GM18498 (cell line): ENCODE results near the gene OPN4.

ENCODE experiments used
- ATAC-seq: cut with Tn5 transposase; IDR thresholded peaks from one replicate; pipeline ENCODE4 v1.9.1; 2021; ENCODE audit warnings: mild to moderate bottlenecking, moderate library complexity; ENCODE audit not compliant: unreplicated experiment

Gene OPN4

GRCh38 chr10:86661161-86662025 is 7.0 kb downstream of the OPN4 start:
- ATAC-seq, result no peak

- ATAC-seq, result no peak
Measured at GRCh38 chr10:86662186-86663045, 8.1 kb downstream of the OPN4 start.

GRCh38 chr10:86663046-86663345 is 8.6 kb downstream of the OPN4 start:
- no peak for ATAC-seq

GRCh38 chr10:86663576-86664339 is 9.4 kb downstream of the OPN4 start:
- ATAC-seq, result no peak

GRCh38 chr10:86664341-86665217 is 10.2 kb downstream of the OPN4 start:
- ATAC-seq, result no peak

GRCh38 chr10:86665218-86665607 is 10.9 kb downstream of the OPN4 start:
- no peak for ATAC-seq

GRCh38 chr10:86665868-86666267 is 11.5 kb downstream of the OPN4 start:
- ATAC-seq, result no peak

GRCh38 chr10:86666538-86666937 is 12.2 kb downstream of the OPN4 start:
- ATAC-seq, result no peak

- ATAC-seq, result no peak
Measured at GRCh38 chr10:86667421-86668181, 13.3 kb downstream of the OPN4 start.

- peak; percentile 70 for ATAC-seq
Measured at GRCh38 chr10:86668297-86669165, 14.2 kb downstream of the OPN4 start, which contains the start of gene LDB3. LDB3 (plus strand) TSS chr10:86668511; CDS start chr10:86668692, 181 bp downstream.

- ATAC-seq, result no peak
Measured at GRCh38 chr10:86670290-86670811, 16.0 kb downstream of the OPN4 start.

GRCh38 chr10:86670876-86671275 is 16.5 kb downstream of the OPN4 start:
- no peak for ATAC-seq

GRCh38 chr10:86671419-86671818 is 17.1 kb downstream of the OPN4 start:
- ATAC-seq, result no peak

- no peak for ATAC-seq
Measured at GRCh38 chr10:86671985-86672710, 17.8 kb downstream of the OPN4 start.

GRCh38 chr10:86673216-86673826 is 19.0 kb downstream of the OPN4 start:
- no peak for ATAC-seq

GRCh38 chr10:86673827-86674581 is 19.7 kb downstream of the OPN4 start:
- ATAC-seq, result no peak

- no peak for ATAC-seq
Measured at GRCh38 chr10:86674912-86675311, 20.6 kb downstream of the OPN4 start.
